Smooth muscle cell (in vitro differentiated cells): ENCODE results near the gene MCRIP1. TPM values are rescaled to one million over a fixed set of nuclear protein-coding genes. Genes with fewer than 3 reads are reported as not detected.

Experiments
- DNase-seq: peaks from one replicate; lab custom pipeline; 2025; ENCODE audit not compliant: unreplicated experiment; lab: John Stamatoyannopoulos, UW
- H2AFZ ChIP-seq: fragments of 200-600 bp; sonication (generic); 2 replicates; pipeline ENCODE4 v1.6.0; 2016; ENCODE audit warnings: antibody characterized with exemption, low read depth, mild to moderate bottlenecking
- H3F3A ChIP-seq: fragments of 200-600 bp; sonication (generic); 2 replicates; pipeline ENCODE4 v1.6.0; 2017; ENCODE audit warnings: antibody characterized with exemption, low read depth
- H3K27ac ChIP-seq: fragments of 200-600 bp; sonication (generic); 2 replicates; pipeline ENCODE4 v1.5.1; 2016; ENCODE audit warnings: low read depth, mild to moderate bottlenecking
- H3K27me3 ChIP-seq: fragments of 200-600 bp; sonication (generic); 2 replicates; pipeline ENCODE4 v1.6.1; 2016; ENCODE audit warnings: low read depth, mild to moderate bottlenecking
- H3K36me3 ChIP-seq: fragments of 200-600 bp; sonication (generic); 2 replicates; pipeline ENCODE4 v1.5.1; 2016; ENCODE audit warnings: low read depth
- H3K4me1 ChIP-seq: fragments of 200-600 bp; sonication (generic); 2 replicates; pipeline ENCODE4 v1.5.1; 2016; ENCODE audit warnings: low read depth
- H3K4me2 ChIP-seq: fragments of 200-600 bp; sonication (generic); 2 replicates; pipeline ENCODE4 v1.6.0; 2016; ENCODE audit warnings: mild to moderate bottlenecking
- H3K4me3 ChIP-seq: fragments of 200-600 bp; sonication (generic); 2 replicates; pipeline ENCODE4 v1.5.1; 2016; ENCODE audit warnings: mild to moderate bottlenecking
- H3K79me2 ChIP-seq: fragments of 200-600 bp; sonication (generic); 2 replicates; pipeline ENCODE4 v1.6.0; 2016; ENCODE audit warnings: low read depth, mild to moderate bottlenecking
- H3K9ac ChIP-seq: fragments of 200-600 bp; sonication (generic); 2 replicates; pipeline ENCODE4 v1.6.0; 2016; ENCODE audit warnings: low read depth
- H3K9me3 ChIP-seq: fragments of 200-600 bp; sonication (generic); replicated peaks from 2 replicates; pipeline ENCODE4 v1.5.1; 2016; ENCODE audit warnings: low read depth
- H4K20me1 ChIP-seq: fragments of 200-600 bp; sonication (generic); 2 replicates; pipeline ENCODE4 v1.6.0; 2016; ENCODE audit warnings: low read depth
- WGBS: methylation state at CpG from one replicate; pipeline ENCODE4 v1.1.7; 2016; ENCODE audit warnings: low lambda C conversion rate; 5-methylcytosine and 5-hydroxymethylcytosine counted together
- polyA plus RNA-seq: library from polyadenylated mRNA; unstranded; fragments of >200 nt; fragmentation: Nextera tagmentation; extraction: Ambion mirVana; gene quantifications from 2 replicates; pipeline ENCODE4 v1.2.1, GENCODE V29; 2016
- total RNA-seq: library from RNA; depleted of rRNA; stranded (reverse); fragments of >200 nt; gene quantifications from 2 replicates; pipeline ENCODE4 v1.2.3, GENCODE V29; 2014
- TF ChIP-seq, protein P1 (sequence below): fragments of 200-600 bp; sonication (generic); IDR thresholded peaks from 2 replicates; pipeline ENCODE4 v1.5.1; 2017; ENCODE audit warnings: borderline replicate concordance, mild to moderate bottlenecking, antibody characterized with exemption; ENCODE audit not compliant: insufficient read depth, poor library complexity, severe bottlenecking

Gene MCRIP1, protein sequence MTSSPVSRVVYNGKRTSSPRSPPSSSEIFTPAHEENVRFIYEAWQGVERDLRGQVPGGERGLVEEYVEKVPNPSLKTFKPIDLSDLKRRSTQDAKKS
- 85.1 and 85.8 TPM in 2 replicates for total RNA-seq
- 194 and 208 TPM in 2 replicates for polyA plus RNA-seq

DNA sequence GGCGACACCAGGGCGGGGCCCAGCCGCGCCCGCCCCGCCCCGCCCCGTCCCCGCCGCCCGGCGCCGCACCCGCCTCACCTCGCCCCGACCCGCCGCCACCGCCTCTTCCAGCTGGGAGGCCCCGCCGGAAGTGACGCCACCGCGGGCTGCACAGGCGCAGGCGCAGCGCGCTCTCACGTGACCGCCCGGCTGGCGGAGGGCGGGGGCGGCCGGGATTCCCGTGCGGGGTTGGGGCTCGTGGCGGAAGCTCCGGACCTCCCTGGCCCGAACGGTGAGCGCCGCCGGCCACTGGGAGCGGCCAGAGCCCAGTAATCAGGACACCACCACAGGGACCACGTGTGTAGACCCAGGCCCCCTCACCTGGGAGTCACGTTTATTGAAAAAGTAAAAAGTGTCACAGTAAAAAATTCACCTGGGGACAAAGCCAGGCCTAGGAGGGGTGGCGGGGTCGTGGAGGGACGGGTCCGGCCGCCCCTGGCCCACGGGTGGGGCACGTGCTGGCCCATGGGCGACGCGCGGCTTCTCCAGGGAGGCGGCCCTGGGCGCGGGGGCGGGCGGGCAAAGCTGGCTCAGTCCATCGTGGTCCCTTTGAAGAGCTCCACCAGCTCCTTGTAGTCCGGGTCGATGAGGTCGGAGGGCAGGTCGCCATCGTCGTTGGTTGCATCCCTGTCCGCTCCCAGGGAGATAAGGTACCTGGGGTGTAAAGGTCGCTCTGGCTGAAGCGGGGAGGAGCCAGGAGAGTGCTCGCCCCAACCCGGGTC is at the start of gene MCRIP1:
TSS of gene MCRIP1 (minus strand) at position 132 of the 761 bp plus-strand sequence. CDS start 8,785 bp downstream, outside the sequence.
- peaks cover 12% of the 10 kb centered on the region for H3F3A ChIP-seq
- DNase-seq, result peak; percentile 80
- no peaks in the 10 kb centered on the region for H3K9me3 ChIP-seq
- H3K27ac ChIP-seq, result peak within 1 kb of the TSS; percentile 86
- H3K27me3 ChIP-seq, result no peaks in the 10 kb centered on the region
- peak within 1 kb of the TSS; percentile 83 for H3K4me2 ChIP-seq
- WGBS, result 3% methylated on average over 44 of the region's 76 CpGs
- peaks cover 17% of the 10 kb centered on the region for H3K4me1 ChIP-seq
- H3K36me3 ChIP-seq, result no peaks in the 10 kb centered on the region
- peaks cover 43% of the 10 kb centered on the region for H4K20me1 ChIP-seq
- peak within 1 kb of the TSS; percentile 89 for H3K9ac ChIP-seq
- TF ChIP-seq, protein P1, sequence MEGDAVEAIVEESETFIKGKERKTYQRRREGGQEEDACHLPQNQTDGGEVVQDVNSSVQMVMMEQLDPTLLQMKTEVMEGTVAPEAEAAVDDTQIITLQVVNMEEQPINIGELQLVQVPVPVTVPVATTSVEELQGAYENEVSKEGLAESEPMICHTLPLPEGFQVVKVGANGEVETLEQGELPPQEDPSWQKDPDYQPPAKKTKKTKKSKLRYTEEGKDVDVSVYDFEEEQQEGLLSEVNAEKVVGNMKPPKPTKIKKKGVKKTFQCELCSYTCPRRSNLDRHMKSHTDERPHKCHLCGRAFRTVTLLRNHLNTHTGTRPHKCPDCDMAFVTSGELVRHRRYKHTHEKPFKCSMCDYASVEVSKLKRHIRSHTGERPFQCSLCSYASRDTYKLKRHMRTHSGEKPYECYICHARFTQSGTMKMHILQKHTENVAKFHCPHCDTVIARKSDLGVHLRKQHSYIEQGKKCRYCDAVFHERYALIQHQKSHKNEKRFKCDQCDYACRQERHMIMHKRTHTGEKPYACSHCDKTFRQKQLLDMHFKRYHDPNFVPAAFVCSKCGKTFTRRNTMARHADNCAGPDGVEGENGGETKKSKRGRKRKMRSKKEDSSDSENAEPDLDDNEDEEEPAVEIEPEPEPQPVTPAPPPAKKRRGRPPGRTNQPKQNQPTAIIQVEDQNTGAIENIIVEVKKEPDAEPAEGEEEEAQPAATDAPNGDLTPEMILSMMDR, result no peak
- peak within 1 kb of the TSS; percentile 69 for H3K4me3 ChIP-seq
- H2AFZ ChIP-seq, result no peak within 1 kb of the TSS
- peaks cover 44% of the 10 kb centered on the region for H3K79me2 ChIP-seq

DNA sequence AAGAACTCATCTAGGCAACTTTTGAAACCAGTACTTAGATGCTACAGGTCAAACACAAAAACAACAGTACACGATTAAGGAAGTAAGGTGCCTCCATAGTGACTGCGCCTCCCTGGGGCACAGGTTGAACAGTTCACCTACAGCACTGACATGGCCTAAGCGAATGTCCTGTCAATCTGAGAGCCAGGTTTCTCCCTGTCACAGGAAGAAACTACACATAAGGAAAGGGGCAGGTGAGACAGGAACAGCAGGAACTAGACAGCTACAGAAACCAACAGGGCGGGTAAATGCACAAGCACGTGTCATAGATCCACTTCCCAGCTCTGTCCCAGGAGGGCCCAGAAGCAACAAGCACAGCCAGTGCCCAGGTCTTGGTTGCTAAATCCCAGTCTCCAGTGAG is 46.0 kb upstream of the MCRIP1 start:
- Histone ChIP-seq H4K20me1 (no peaks in the 10 kb centered on the region), H3K9ac (no peak overlapping the region), H3F3A (peaks cover 6% of the 10 kb centered on the region), H3K27me3 (no peaks in the 10 kb centered on the region), H3K27ac (no peak overlapping the region), H3K4me1 (no peaks in the 10 kb centered on the region), H3K36me3 (no peaks in the 10 kb centered on the region), H3K9me3 (no peaks in the 10 kb centered on the region), H2AFZ (no peak overlapping the region), H3K4me3 (no peak overlapping the region), H3K79me2 (peaks cover 5% of the 10 kb centered on the region), H3K4me2 (no peak overlapping the region)
- no peak for DNase-seq
- TF ChIP-seq, protein P1, result no peak
- 94% methylated on average over 5 of the region's 5 CpGs for WGBS

DNA sequence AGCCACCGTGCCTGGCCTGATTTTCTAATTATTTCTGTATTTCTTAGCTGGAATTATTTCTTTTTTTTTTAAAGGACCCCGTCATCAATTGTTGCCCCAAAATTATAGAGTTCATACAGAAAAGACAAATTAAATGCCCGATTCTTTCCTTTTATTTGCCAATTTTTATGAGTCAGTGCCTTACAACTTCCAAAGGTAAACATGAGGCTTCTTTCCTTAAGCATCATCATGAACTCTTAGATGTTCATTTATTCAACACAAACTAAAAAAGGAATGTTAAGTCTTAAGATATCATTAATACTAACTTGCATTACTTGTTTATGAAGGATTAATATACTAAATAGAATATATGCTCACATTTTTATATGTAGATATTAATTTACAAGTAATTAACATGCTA is 45.2 kb upstream of the MCRIP1 start:
- H3K27ac ChIP-seq, result no peak overlapping the region
- peaks cover 5% of the 10 kb centered on the region for H3K79me2 ChIP-seq
- no peaks in the 10 kb centered on the region for H3K36me3 ChIP-seq
- H3K4me2 ChIP-seq, result no peak overlapping the region
- no peak for DNase-seq
- H3F3A ChIP-seq, result peaks cover 6% of the 10 kb centered on the region
- WGBS, result 100% methylated on average over 3 of the region's 3 CpGs
- TF ChIP-seq, protein P1, result no peak
- no peaks in the 10 kb centered on the region for H3K9me3 ChIP-seq
- H3K4me1 ChIP-seq, result no peaks in the 10 kb centered on the region
- H3K4me3 ChIP-seq, result no peak overlapping the region
- no peak overlapping the region for H2AFZ ChIP-seq
- no peaks in the 10 kb centered on the region for H4K20me1 ChIP-seq
- no peaks in the 10 kb centered on the region for H3K27me3 ChIP-seq
- no peak overlapping the region for H3K9ac ChIP-seq

DNA sequence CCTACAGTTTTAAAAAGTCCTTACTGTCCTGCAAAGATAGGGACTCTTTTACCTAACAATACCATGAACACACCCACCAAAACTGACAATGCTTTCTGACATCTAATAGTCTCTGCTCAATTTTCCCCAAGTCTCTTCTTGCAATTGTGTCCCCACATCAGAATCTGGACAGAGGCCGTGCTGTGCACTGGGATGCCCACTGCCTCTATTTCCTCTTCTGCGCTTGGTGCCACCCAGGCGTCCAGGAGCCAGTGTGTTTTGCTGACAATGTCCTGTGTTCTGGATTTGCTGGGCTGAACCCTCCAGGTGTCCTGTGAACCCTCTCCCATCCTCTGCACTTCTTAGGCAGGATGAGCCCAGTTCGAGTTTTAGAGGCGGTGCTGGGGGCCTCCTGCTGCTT is 44.5 kb upstream of the MCRIP1 start:
- no peaks in the 10 kb centered on the region for H3K9me3 ChIP-seq
- H2AFZ ChIP-seq, result no peak overlapping the region
- H3K36me3 ChIP-seq, result no peaks in the 10 kb centered on the region
- H3K27me3 ChIP-seq, result no peaks in the 10 kb centered on the region
- H4K20me1 ChIP-seq, result no peaks in the 10 kb centered on the region
- WGBS, result 99% methylated on average over 5 of the region's 5 CpGs
- H3K9ac ChIP-seq, result no peak overlapping the region
- no peak overlapping the region for H3K4me2 ChIP-seq
- H3K27ac ChIP-seq, result no peak overlapping the region
- TF ChIP-seq, protein P1, result no peak
- peaks cover 6% of the 10 kb centered on the region for H3F3A ChIP-seq
- no peak for DNase-seq
- H3K79me2 ChIP-seq, result peaks cover 3% of the 10 kb centered on the region
- H3K4me1 ChIP-seq, result no peaks in the 10 kb centered on the region
- no peak overlapping the region for H3K4me3 ChIP-seq
